Left ventricle myocardium inferior (tissue), 1 donor: ENCODE results near the gene MS4A7. TPM values are rescaled to one million over a fixed set of nuclear protein-coding genes. Genes with fewer than 3 reads are reported as not detected.

ENCODE experiments used
- DNase-seq: peaks from one replicate; pipeline ENCODE4 v3.0.0-alpha.2; 2020
- H3K27ac ChIP-seq: fragments of 200-600 bp; replicated peaks from 2 replicates; pipeline ENCODE4 v1.8.0; 2021
- H3K27me3 ChIP-seq: fragments of 200-600 bp; 2 replicates; pipeline ENCODE4 v1.8.0; 2021; ENCODE audit warnings: low read depth
- H3K36me3 ChIP-seq: fragments of 200-600 bp; 2 replicates; pipeline ENCODE4 v1.8.0; 2021
- H3K4me1 ChIP-seq: fragments of 200-600 bp; 2 replicates; pipeline ENCODE4 v1.8.0; 2021
- H3K4me3 ChIP-seq: fragments of 200-600 bp; 2 replicates; pipeline ENCODE4 v1.8.0; 2021; ENCODE audit warnings: mild to moderate bottlenecking, moderate library complexity
- H3K9me3 ChIP-seq: fragments of 200-600 bp; replicated peaks from 2 replicates; pipeline ENCODE4 v1.8.0; 2021
- CTCF ChIP-seq: fragments of 200-600 bp; IDR thresholded peaks from 2 replicates; pipeline ENCODE4 v1.8.0; 2021; ENCODE audit warnings: antibody characterized with exemption, mild to moderate bottlenecking, borderline replicate concordance
- intact Hi-C: fragments of 100-400 bp; cut with micrococcal nuclease; formaldehyde crosslinking; loops from one replicate; pipeline ENCODE4 v1.11.0; 2022
- total RNA-seq: library from RNA; stranded (reverse); fragmentation: NEBNext Ultra II Directional; extraction: Animal tissue kit (Norgen Biotek cat#: 25700); gene quantifications from one replicate; pipeline ENCODE4 v1.2.1, GENCODE V29; 2021
- donor health status: DM: no; HTN: yes; CAD: no; lungs with severe emphysema.

Gene MS4A7
- total RNA-seq, 1 donor from 2014 or later = 13.1 TPM

DNA sequence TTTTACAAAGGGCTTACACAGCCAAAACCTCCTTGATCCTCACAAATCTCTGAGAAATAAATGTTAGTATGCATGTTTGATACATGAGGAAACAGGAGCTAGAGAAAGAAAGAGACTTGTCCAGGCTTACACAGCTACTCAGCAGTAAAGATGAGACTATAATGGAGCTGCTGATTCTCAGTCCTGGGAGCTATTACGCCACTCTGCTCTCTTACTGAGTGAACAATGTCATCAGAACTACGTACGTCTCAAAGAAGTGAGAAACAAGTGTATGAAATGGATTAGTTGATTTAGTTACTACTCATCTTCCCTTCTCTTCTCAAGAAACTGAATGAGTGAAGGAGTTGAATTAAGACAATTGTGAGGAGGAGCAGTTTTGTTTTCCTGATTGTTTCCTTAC lies 39.0 kb upstream of the MS4A7 start:
- no peak for TF ChIP-seq CTCF
- no peaks in the 10 kb centered on the region for H3K36me3 ChIP-seq
- H3K4me3 ChIP-seq = no peak overlapping the region
- H3K4me1 ChIP-seq = no peaks in the 10 kb centered on the region
- H3K9me3 ChIP-seq = no peaks in the 10 kb centered on the region
- no peak overlapping the region for H3K27ac ChIP-seq
- intact Hi-C loops = no loop called here
- no peak for DNase-seq
- H3K27me3 ChIP-seq = peaks cover 9% of the 10 kb centered on the region

DNA sequence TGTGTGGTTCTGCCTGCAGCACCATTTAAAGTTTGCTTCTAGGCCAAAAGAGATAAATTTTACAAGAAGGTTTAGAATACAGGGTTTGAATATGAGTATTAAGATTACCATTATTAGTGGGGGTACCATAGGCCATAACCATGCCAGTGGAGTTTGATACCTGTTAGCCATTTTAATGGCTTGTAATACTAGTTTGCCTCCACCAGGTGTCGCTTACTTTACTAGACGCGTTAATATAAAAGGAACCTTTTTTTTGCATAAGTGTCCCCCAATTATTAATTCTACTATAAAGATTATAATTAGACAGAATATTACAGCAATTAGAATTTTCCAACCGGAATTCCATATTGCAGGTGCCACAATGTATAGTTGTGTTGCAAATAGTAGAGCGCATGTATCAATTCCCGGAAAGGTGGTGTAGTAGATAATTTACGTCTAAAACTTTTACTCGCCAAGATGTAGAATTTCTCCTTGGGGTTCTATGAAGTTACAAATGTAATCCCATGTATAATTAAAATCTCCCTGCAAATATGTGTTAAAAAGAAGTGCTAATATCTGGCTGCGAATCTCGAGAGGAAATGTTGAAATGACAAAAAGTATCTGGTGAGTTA lies 35.1 kb upstream of the MS4A7 start:
- TF ChIP-seq CTCF = peak; percentile 45
- peaks cover 19% of the 10 kb centered on the region for H3K27me3 ChIP-seq
- no peaks in the 10 kb centered on the region for H3K4me1 ChIP-seq
- no peak overlapping the region for H3K27ac ChIP-seq
- no peaks in the 10 kb centered on the region for H3K36me3 ChIP-seq
- no peak for DNase-seq
- intact Hi-C loops = no loop called here
- H3K4me3 ChIP-seq = no peak overlapping the region
- no peaks in the 10 kb centered on the region for H3K9me3 ChIP-seq

DNA sequence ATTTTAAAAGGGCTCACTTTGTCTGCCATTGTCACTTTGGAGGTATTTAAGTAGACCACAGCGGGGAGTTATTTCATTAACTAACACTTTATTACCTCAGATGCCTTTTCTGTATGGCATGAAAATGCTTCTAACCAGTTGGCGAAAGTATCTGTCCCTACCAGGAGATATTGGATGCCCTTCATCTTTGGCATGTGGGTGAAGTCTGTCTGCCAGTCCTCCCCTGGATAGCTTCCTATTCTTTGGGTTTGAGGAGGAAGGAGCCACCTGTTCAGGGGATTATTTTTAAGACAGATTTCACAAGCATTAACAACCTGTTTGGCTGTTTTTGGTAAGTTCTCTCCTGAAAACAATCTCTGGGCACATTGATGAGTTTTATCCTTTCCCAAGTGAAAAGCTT lies 34.2 kb upstream of the MS4A7 start:
- H3K36me3 ChIP-seq = no peaks in the 10 kb centered on the region
- no peak for DNase-seq
- H3K27me3 ChIP-seq = peaks cover 24% of the 10 kb centered on the region
- no peaks in the 10 kb centered on the region for H3K4me1 ChIP-seq
- TF ChIP-seq CTCF = no peak
- intact Hi-C loops = no loop called here
- H3K9me3 ChIP-seq = no peaks in the 10 kb centered on the region
- no peak overlapping the region for H3K4me3 ChIP-seq
- no peak overlapping the region for H3K27ac ChIP-seq

DNA sequence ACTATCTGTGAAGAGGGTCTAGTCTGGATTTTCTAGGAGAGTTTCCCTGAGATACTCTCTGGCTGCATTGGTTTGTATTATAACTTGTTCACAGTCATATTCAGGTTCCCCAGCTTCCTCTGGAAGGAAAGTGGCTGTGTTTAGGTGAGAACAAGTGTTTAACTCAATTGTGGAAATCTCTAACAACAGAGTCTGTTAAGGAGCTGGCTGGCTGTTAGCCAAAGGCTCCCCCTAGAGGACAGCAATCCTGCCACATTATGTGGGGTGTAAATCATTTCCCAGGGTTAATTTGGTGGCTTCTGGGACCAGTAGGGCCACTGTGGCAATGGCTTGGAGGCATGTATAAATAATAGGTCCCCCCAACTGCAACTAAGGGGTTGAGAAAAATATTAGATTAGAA lies 32.8 kb upstream of the MS4A7 start:
- no peaks in the 10 kb centered on the region for H3K36me3 ChIP-seq
- no peaks in the 10 kb centered on the region for H3K9me3 ChIP-seq
- H3K4me1 ChIP-seq = no peaks in the 10 kb centered on the region
- H3K4me3 ChIP-seq = no peak overlapping the region
- TF ChIP-seq CTCF = peak; percentile 21
- H3K27me3 ChIP-seq = peaks cover 24% of the 10 kb centered on the region
- intact Hi-C loops = no loop called here
- DNase-seq = no peak
- H3K27ac ChIP-seq = no peak overlapping the region

GRCh38 chr11:60347084-60347797 lies 31.1 kb upstream of the MS4A7 start:
- intact Hi-C loops = no loop called here
- H3K9me3 ChIP-seq = no peaks in the 10 kb centered on the region
- no peak for TF ChIP-seq CTCF
- no peaks in the 10 kb centered on the region for H3K4me1 ChIP-seq
- H3K4me3 ChIP-seq = no peak overlapping the region
- H3K27me3 ChIP-seq = peaks cover 21% of the 10 kb centered on the region
- no peak overlapping the region for H3K27ac ChIP-seq
- no peaks in the 10 kb centered on the region for H3K36me3 ChIP-seq
- no peak for DNase-seq
